Measurements from ENCODE around the gene FGF12.

Gene FGF12

DNA sequence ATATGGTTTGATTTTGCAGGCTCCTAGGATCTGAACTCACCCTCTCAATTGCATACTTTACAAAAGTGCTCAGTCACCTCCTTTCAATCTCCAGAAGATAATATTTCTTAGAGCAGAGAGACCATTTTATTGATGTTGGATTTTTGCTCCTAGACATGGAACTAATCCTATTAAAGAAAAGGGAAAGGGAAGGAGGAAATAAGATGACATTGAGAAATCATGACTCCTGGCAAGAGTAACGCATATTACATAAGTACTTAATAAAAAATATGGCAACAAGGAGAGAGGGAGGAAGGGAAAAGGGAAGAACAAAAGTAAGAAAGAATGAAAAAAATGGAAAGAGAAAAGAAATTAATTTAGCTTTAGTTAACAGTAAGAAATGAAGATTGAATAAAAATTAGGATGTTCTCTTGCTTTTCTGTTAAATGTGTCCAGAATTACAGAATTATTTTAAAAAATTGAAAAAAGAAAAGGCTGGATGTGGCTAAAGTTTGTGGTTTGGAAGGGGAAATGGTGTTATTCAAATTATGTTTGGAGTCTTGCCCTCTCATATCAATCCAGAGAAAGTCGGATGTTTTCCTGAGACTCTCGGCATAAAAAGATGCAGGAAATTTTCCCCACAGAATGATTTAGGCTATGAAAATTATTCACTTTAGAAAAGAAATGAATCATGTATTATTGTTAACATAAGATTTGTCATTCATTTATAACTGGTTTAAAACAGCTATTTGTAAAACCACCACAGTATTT, 474.0 kb downstream of the FGF12 start:
- no peak for DNase-seq

DNA sequence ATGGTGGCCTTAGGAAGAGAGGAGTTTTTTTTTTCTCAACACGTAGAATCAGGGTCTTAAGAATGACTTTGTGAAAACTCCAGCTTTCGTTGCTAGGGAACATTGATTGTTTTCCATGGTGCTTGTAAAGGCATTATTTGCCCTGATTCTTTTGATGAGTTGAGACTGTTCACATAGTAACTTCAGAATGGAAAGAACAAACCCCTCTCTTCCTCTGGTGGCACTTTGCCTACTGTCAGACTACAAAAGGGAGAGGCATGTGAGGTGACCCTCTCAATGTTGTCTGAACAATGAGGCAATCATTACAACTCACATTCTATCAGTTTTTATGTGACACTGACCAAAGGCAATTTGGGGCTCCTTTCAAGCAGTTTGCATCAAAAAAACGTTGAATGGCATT, 477.8 kb downstream of the FGF12 start:
- no peak for DNase-seq

DNA sequence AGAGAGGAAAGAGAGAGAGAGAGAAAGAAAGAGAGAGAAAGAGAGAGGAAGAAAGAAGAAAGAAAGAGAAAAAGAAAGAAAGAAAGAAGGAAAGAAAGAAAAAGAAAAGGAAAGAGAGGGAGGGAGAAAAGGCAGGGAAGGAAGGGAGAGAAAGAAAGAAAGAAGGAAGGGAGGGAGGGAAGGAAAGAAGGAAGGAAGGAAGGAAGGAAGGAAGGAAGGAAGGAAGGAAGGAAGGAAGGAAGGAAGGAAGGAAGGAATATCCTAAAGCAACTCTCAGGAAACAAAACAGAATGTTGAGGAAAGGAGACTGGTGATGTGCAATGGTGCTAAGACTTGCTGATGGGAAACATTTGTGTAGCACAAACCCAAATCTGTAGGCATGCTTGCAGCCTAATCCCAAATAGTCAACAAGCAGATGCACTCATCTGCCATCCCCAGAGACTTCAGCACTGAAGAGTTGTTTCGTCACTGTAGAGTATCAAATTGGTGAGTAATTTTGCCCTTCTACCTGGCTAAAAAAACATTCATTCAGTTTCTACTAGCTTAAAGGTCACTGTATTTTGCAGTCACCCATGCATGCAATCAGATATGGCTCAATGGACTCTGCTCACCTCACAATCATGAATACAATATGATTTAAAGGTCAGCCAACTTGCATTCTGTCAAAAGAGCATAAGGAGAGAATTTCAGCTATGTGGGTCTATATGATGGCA, 480.3 kb downstream of the FGF12 start:
- no peak for DNase-seq

DNA sequence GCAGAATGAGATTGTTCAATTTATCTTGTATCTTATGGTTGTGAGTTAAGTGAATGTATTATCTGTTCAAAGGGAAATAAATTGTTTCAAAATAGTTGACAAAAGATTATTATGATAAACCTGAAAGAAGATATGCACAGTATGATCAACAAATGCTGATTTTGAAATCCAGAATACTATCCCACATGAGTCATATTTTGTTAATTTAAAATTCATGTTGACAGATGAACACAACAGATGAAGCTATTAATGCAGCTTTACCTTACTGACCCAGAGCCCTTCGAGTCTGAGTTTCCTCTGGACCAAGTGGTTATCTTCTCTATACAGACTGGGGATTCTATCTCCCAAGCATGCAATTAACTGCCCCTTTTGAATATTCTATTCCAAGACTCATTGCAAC, 482.8 kb downstream of the FGF12 start:
- no peak for DNase-seq

DNA sequence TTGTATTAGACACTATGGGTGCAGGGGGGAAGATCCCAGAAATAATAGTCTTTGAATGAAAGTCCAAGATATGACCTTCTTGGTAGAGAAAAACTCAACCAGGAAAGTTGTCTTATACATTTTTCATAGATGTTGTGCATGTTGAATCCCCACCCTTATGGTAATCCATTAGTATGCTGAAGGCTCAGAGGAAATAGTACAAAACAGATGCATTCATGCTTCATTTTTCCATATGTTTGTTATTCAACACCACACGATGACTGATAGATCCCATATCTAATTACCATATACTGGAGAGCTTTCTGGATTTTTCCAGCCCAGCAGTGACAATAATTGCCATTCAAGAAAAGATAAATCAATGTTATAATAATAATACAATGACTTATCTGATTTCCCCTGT, 487.4 kb downstream of the FGF12 start:
- DNase-seq: no peak

DNA sequence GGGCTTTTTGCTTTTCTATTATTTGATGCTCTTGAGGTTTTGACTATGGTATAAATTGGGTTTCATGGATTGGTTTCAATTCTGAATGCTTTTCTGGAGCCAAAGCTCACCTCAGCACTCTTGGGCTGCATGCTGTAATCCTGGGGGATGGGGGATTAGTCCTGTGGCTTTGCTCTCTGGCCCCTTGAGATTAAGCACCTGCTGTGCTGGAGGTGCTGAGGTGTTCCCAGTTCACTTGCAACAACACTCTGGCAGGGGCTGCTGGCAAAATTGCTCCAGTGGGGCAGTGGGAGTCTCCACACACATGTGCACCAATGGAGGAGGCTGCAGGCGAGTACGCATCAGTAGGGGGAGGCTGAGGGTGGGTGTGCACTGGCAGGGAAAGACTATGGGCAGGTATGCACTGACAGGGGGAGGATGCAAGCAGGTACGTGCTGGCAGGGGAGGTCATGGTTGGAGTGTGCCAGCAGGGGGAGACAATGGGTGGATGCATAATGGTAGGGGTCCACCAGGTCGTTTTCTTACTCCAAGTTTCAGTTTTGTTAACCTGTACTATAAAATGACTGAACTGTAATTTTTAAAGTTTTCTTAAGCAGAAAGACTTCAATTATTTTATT, 489.2 kb downstream of the FGF12 start:
- no peak for DNase-seq

DNA sequence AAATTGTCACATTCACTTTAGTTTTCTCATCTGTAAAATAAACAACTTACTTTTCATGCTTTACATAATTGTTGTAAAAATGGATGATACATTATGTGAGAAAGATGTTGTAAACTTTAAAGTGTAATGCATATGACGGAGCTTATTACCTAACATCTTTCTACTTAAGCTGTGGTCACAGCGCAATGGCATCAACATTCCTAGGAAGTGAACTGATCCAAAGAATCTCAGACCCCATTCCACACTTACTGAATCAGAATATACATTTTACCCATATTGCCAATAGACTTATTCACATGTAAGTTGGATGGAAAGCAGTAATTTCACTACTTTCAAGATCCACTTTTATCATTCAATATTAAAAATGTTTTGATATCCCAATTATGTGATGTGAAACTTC, 497.5 kb downstream of the FGF12 start:
- no peak for DNase-seq

DNA sequence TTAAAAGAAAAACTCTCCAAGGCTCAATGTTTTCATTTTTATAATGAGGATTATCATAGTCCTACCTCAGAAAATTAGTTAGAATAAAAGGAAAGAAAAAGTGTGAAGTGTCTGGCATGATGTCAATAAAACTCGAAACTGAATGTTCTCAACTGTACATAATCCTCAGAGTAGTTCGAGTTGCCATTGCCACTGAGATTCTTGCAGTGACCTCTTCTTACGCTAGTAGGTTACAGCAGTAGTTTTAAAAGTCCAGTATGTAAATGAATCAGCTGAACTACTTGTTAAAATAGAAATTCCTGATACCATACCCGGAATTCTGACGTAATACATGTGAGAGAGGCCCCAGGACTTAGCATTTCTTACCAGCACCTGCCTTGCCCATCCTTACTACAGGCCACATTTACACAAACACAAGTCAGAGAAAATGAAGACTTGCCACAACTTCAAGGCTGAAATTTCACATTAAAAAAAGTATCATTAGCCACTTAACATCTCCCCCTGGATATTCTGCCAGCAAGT, 502.6 kb downstream of the FGF12 start:
- DNase-seq: no peak

DNA sequence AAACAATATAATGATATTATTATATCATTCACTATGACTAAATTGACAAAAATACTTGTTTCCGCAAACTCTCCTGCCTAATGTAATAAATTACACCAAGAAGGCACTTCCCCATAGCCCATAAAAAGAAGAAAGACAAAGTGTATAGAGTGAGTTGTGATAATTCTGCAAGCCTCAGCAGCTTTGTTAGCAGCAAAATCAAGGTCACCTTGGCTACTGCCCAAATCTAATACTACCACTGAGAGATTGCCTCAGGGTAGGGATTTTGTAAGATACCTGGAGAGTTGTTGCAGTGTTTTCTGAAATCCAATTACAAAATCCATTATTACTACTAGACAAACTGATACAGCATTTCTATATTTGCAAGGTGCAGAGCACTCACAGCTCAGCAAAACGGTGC, 503.5 kb downstream of the FGF12 start:
- no peak for DNase-seq

DNA sequence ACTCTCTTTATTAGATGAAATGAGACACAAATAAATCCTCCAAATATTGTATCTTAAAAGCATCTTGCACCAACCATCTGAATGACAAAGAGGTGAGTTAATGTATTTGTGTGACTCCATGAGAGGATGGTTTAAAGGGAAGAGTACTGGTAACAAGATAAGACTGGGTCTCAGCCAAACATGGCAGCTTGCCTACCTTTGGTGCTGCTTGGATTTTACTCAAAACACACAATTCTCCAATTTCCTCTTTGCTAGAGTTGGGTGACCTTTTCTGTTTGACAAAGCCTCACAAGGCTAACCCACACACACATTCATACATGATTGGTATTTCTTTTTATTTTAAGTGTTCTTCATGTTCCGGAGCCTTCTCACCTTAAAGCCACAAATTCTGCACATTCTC, 506.4 kb downstream of the FGF12 start:
- no peak for DNase-seq

DNA sequence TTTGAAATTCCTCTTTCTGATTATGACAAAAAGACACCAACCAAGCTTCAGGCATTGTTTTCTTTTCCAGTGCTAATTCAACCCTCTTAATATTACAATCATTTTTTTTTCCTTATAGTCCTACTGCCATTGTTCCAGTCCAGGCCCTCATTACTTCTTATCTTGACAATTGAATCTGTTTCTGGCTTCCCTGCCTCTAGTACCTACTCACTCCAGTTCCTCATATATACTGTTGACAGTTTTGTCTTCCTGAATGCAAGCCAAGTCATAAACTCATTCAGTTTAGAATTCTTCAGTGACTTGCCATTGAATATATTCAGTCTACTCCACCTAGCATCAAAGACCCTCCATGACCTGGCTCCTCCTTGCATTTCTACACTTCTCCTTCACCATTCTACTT, 507.4 kb downstream of the FGF12 start:
- DNase-seq: no peak

DNA sequence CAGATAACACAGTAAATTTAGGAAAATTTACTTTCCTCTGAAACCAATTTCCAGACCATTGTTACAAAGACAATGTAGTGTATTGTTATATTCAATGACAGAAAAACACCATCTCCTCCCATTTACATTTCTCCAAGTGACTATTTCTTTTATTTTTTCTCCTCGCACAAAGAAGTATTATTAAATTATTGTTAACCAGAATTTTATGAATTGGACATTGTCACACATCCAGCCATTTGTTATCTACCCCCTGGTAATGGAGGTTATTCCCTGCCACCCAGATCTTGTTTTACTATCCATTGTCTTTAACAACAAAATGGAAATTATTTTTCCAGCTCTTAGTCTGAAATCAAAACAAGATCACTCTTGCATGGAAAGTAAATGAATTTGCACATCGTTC, 511.3 kb downstream of the FGF12 start:
- no peak for DNase-seq

DNA sequence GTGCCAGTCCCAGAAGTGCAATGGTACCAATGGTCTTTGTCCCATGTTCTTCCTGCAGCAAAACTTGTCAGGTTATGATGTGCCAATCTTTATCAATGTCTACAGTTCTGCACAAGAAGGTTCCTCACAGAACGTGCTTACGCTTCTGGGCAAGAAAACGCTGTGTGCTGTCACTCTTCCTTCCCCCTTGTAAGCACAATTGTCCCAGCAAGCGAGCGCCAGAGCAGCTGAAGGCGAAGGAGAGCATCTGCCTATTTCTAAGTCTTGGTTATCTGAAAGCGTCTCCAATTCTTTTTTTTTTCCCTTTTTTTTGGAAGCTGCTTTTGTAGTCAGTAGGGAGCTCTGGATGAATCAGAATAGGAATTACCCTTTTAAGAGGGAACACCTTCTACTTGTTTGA, 514.4 kb downstream of the FGF12 start:
- DNase-seq: no peak

DNA sequence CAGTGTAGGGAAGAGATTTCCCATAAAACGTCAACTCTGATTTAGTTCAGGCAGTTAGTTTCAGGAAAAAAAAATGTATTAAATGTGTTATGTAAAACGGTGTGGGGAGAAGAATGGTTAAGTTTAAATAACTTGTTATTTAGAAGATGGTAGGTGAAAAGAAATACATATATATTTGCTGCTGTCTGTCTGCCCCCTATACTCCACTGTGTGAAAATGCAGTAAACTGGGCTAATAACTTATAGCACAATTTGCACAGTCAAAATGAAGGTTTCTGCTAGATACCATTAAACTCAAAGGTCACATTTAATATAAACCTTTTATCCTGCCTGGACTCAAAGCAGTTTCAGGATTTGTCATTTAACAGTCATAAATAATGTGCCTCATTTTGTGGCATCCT, 515.0 kb downstream of the FGF12 start:
- DNase-seq: no peak

DNA sequence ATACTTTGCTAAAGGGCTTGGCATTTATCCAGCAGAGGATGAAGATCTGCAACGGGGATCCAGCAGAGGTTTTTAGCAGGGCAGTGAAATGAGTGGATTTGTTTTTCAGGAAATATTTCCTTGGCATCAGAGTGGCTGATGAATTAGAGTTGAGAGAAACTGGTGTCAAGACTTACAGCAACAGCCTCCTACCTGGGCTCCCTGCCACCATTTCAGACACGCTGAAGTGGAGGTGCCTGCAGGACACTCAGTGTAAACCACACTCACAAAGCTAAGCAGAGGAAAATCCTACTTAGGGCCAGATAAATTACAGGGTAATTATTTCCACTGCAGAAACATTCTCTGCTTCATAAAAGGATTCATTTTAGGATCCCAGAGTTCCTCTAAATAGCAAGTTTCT, 519.7 kb downstream of the FGF12 start:
- DNase-seq: no peak

DNA sequence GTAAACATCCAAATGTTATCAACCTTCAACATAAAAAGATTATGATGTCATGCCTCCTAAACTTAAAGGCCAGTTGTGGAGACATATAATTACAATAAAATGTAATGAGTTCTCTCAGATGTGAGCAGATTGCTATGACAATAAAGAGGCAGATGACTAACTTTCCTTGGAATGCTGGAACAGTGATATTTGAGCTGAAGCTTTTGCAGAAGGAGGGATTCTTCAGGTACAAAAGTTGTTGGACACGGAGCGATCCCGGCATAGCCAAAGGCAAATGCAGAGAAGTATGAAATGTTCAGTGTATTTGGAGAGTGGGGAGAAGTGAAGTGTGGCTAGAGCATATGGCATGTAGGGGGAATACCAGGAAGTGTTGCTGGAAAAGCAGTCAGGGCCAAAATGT, 520.1 kb downstream of the FGF12 start:
- no peak for DNase-seq

DNA sequence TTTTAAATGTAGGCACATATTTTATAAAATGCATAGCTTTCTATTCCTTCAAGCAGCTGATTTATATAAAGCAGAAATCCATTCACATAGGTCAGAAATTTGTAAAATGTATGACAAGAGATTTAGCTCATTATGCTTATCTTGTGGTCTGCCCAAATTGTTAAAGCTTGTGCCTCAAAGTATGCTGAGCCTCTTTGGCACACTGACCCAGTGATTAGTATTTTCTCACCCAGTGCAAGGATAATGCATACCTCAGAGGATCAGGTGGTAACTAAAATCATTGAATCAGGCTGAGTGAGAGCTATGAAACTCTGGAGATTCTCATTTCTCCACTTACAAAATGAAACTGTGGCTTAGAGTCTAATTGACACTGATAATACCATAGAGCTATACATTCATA, 533.3 kb downstream of the FGF12 start:
- no peak for DNase-seq

DNA sequence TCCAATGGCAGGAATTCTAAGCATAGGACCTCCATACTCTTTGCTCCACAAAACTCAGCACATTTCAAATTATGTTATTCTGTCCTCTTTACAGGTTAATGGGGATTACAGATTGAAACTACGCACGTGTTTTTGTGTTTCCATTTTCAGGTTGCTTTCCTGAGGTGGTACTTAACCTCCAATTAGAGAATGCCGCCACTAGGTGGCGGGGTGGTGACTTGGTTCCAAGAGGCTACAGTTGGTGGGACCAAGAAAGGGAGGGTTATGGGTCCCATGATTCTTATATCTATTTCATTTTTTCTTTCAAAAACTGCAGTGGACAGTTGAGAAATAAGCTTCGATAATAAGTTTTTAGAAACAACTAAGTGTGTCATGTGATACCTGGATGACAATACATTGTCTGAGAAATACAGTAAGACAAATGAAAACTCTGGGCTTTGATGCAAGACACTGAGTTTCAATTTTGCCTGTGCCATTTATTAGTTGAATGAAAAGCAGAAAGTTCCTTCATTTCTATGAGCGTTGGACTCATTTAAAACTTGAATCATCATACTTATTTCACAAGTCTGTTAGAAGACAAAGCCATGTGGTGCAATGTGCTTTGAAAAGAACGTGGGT, 539.0 kb downstream of the FGF12 start:
- DNase-seq: peak; percentile 17

DNA sequence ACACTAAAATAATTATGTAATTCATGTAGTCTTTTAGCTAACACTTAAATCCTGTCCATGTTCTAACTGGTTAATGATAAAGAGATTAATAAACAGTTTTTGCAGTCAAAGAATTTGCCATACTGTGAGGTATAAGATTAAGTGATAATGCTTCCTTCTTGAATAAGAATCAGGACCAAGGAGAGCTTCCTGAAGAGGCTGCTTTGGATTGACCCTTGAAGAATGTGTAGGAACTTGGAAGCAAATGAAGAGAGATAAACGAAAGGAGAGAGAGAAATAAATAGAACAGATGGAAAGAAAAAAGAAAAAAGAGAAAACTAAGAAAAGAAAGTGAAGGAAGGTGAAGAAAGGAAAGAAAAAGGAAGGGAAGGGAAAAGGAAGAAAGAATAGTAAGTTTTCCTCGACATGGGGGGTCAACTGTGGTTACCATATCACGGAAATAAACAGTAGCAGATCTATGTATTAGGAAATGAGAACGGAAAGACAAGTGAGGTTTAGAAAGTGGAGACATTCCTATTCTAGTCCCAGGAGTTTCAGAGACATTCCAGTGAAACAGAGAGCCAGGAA, 539.8 kb downstream of the FGF12 start:
- DNase-seq: no peak

DNA sequence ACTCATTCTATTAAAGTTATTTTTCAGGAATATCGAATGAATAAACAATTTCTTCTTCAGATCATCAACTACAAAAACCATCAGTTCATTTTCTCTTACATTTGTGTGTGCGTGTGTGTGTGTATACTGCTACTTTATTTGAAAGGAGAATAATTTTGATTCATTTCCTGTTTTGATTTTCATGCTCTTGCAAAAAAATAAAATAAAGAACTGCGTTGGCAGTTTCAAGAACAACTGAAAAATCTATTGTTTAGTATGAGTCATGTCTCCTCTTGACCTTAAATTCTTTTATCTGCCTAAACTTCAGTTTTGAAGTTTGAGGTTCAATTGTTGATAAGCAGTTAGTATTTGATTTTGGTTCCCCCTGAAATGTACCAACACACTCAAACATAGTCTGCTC, 540.8 kb downstream of the FGF12 start:
- DNase-seq: no peak

DNA sequence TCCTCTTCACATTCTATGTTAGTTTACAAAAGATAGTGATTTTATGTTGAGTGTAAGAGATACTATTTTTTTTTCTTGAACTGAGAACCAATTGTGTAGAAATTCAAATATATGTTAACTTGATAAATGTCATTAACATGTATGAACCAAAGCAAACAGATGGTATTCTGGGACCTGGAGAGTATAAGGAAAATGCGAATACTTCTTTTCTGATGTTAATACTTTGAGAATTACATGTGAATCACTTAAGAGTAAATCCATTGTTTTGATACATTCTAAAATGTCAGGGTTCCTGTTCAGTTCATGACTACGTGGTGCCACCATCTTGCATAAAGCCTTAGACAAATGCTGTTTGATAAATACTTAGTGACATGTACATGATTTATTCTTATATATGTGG, 541.3 kb downstream of the FGF12 start:
- DNase-seq: no peak

DNA sequence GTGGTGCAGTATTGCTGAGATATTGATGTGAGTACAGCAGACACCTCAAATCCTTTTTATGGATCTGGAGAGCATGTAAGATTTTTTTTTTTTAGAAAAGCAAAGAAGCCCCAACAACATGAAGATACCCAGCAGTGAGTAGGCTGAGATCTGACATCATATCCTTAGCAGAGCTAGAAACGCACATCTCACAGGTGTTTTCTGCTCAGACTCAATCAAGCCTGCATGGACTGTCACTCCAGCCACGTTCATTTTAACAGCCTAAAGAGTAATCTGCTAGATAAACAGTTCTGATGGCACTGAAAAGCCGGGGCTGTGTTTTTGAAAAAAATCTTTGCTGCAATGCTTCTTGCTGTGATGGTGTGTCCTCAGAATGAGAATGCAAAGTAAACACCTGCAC, 544.2 kb downstream of the FGF12 start:
- no peak for DNase-seq

DNA sequence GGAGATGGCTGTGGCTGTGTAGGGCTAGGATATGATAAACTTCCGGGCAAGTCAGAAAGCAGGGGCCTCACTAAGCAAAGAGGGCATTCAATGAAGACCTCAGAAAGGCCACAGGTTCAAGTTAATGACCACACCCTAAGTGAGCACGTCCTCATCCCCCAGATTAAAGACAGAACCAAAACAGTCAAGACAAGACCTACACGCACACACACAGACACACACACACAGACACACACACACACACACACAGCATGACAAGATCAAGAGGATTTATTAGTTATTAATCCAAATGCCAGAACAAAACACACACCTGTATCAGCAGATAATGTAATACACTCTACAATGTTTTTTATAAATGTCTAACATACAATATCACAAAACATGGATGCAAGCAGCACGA, 546.2 kb downstream of the FGF12 start:
- no peak for DNase-seq

All from CD4-positive, alpha-beta T cell treated with Interleukin-17A for 1 hour (primary cell).